ENCODE results near the gene GSG1L.
A peak's percentile ranks its signal among the peaks of the same experiment; 100 is the strongest.

Gene GSG1L

GRCh38 chr16:27802664-27803439 lies 260.7 kb downstream of the GSG1L start:
- H3K4me3 ChIP-seq (replicated peaks in 1 of 2; ENCODE audit: low read depth in 2 of 2, low read length in 2 of 2): no peak overlapping the region
- DNase-seq (ENCODE audit: low read depth in 2 of 2): no peak
- TF ChIP-seq CTCF (IDR thresholded peaks at IDR 0.05; ENCODE audit: low read depth, low read length): no peak

GRCh38 chr16:27801289-27801945 lies 262.1 kb downstream of the GSG1L start:
- no peak for TF ChIP-seq CTCF (IDR thresholded peaks at IDR 0.05; ENCODE audit: low read depth, low read length)
- DNase-seq (ENCODE audit: low read depth in 2 of 2): peak; percentile 12 to 23
- H3K4me3 ChIP-seq (replicated peaks in 1 of 2; ENCODE audit: low read depth in 2 of 2, low read length in 2 of 2): no peak overlapping the region

GRCh38 chr16:27800817-27801216 lies 262.7 kb downstream of the GSG1L start:
- DNase-seq (ENCODE audit: low read depth in 2 of 2): no peak
- H3K4me3 ChIP-seq (replicated peaks in 1 of 2; ENCODE audit: low read depth in 2 of 2, low read length in 2 of 2): no peak overlapping the region
- TF ChIP-seq CTCF (IDR thresholded peaks at IDR 0.05; ENCODE audit: low read depth, low read length): no peak

- no peak for TF ChIP-seq CTCF (IDR thresholded peaks at IDR 0.05; ENCODE audit: low read depth, low read length)
- no peak overlapping the region for H3K4me3 ChIP-seq (replicated peaks in 1 of 2; ENCODE audit: low read depth in 2 of 2, low read length in 2 of 2)
- DNase-seq (ENCODE audit: low read depth in 2 of 2): no peak
Measured at GRCh38 chr16:27799896-27800295, 263.6 kb downstream of the GSG1L start.

- no peak overlapping the region for H3K4me3 ChIP-seq (replicated peaks in 1 of 2; ENCODE audit: low read depth in 2 of 2, low read length in 2 of 2)
- TF ChIP-seq CTCF (IDR thresholded peaks at IDR 0.05; ENCODE audit: low read depth, low read length): no peak
- no peak for DNase-seq (ENCODE audit: low read depth in 2 of 2)
Measured at GRCh38 chr16:27798241-27798640, 265.3 kb downstream of the GSG1L start.

- peak; percentile 46 to 50 for DNase-seq (ENCODE audit: low read depth in 2 of 2)
- no peak overlapping the region for H3K4me3 ChIP-seq (replicated peaks in 1 of 2; ENCODE audit: low read depth in 2 of 2, low read length in 2 of 2)
- no peak for TF ChIP-seq CTCF (IDR thresholded peaks at IDR 0.05; ENCODE audit: low read depth, low read length)
Measured at GRCh38 chr16:27795992-27796614, 267.4 kb downstream of the GSG1L start.
